Cardiac septum (tissue), 1 donor: Measurements from ENCODE around the gene FAM110C. TPM values are rescaled to one million over a fixed set of nuclear protein-coding genes. Genes with fewer than 3 reads are reported as not detected.
"Not testable (repeated sequence)": the region's sequence is repeated elsewhere in the genome, so short reads cannot be mapped to it uniquely, and the experiment has no call there.

Experiments used
- DNase-seq: peaks from one replicate; pipeline ENCODE4 v3.0.0-alpha.2; 2020; ENCODE audit warnings: low spot score
- intact Hi-C: fragments of 100-400 bp; cut with DNase I; formaldehyde crosslinking; loops from one replicate; pipeline ENCODE4 v1.14.0; 2022
- total RNA-seq: library from RNA; stranded (reverse); fragmentation: NEBNext Ultra II Directional; extraction: Animal tissue kit (Norgen Biotek cat#: 25700); gene quantifications from one replicate; pipeline ENCODE4 v1.2.1, GENCODE V29; 2021
- donor health status: DM: no; HTN: no; CAD: no.

Gene FAM110C
- total RNA-seq, 1 donor from 2014 or later, result 4.0 TPM

- intact Hi-C loops, result not testable (repeated sequence)
Observed at GRCh38 chr2:15916-16315, 30.4 kb downstream of the FAM110C start.

GRCh38 chr2:11248-11941, 34.9 kb downstream of the FAM110C start:
- DNase-seq, result no peak

More at GRCh38 chr2:15916-16315, 30.4 kb downstream of the FAM110C start:
- not testable (repeated sequence) for DNase-seq

DNA sequence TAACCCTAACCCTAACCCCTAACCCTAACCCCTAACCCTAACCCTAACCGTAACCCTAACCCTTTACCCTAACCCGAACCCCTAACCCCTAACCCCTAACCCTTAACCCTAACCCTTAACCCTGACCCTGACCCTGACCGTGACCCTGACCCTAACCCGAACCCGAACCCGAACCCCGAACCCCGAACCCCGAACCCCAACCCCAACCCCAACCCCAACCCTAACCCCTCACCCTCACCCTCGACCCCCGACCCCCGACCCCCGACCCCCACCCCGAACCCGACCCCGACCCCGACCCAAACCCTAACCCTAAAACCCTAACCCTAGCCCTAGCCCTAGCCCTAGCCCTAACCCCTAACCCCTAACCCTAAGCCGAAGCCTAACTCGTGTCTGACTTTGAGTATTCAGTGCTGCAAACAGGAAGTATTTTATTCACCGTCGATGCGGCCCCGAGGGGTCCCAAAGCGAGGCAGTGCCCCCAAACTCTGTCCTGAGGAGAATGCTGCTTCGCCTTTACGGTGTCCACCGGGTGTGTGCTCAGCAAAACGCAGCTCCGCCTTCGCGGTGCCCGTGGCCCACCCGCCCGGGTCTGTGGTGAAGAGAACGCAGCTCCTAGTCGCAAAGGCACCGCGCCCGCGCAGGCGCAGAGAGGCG, 36.0 kb downstream of the FAM110C start:
- intact Hi-C loops, result no loop called here
- no peak for DNase-seq

More at GRCh38 chr2:11248-11941, 34.9 kb downstream of the FAM110C start:
- intact Hi-C loops, result no loop called here

Other genes starting within 250 kb of the FAM110C start
- gene SH3YL1, start 217.5 kb upstream of the FAM110C start, total RNA-seq, result 12.9 TPM
- 64.6 TPM for gene ACP1, start 218.4 kb upstream of the FAM110C start, total RNA-seq
- gene ALKAL2, start 241.6 kb upstream of the FAM110C start, total RNA-seq, result 2.7 TPM